ENCODE results near the gene ANOS1. TPM values are rescaled to one million over a fixed set of nuclear protein-coding genes. Genes with fewer than 3 reads are reported as not detected.

ANOS1 gene
- total and polyA plus RNA-seq, 2 of the 13 experiments (the other 11 are each of a cell fraction or from before 2014, with no cell fraction given), result not detected

- TF ChIP-seq ZNF224 (CRISPR knock-in tag; IDR thresholded peaks at IDR 0.05), result no peak
- no peak for TF ChIP-seq ZSCAN9 (CRISPR knock-in tag; IDR thresholded peaks at IDR 0.05; ENCODE audit: borderline replicate concordance)
- TF ChIP-seq GATA4 (IDR thresholded peaks at IDR 0.05; ENCODE audit: borderline replicate concordance, low read depth), result no peak
- no peak for TF ChIP-seq DNMT3B (CRISPR knock-in tag; conservative IDR thresholded peaks at IDR 0.05)
Observed at GRCh38 chrX:8520791-8521190, 211.1 kb downstream of the ANOS1 start (continued).

GRCh38 chrX:8520178-8520577, 211.8 kb downstream of the ANOS1 start:
- no peak for DNase-seq (ENCODE audit: low spot score)
- Histone ChIP-seq H3K4me2 (ENCODE audit: low read depth, low read length) (no peak overlapping the region), H3K27ac (ENCODE audit: extremely low read length, insufficient read depth, low read length) (no peak overlapping the region), H3K79me2 (ENCODE audit: insufficient read depth, low read length) (no peaks in the 10 kb centered on the region), H4K20me1 (ENCODE audit: insufficient read depth, low read length) (no peaks in the 10 kb centered on the region), H3K4me3 (replicated peaks in 1 of 3; ENCODE audit: insufficient read depth in 1 of 3, low read depth in 2 of 3, low read length in 3 of 3) (no peak overlapping the region), H3K36me3 (replicated peaks in 1 of 2; ENCODE audit: control insufficient read depth in 1 of 2, insufficient read depth in 2 of 2, low read length in 2 of 2) (no peaks in the 10 kb centered on the region), H3K27me3 (ENCODE audit: control insufficient read depth in 1 of 2, insufficient read depth in 2 of 2, low read length in 2 of 2) (no peaks in the 10 kb centered on the region), H3K9me3 (ENCODE audit: low read length) (no peaks in the 10 kb centered on the region), H2AFZ (ENCODE audit: low read length) (no peak overlapping the region), H3K4me1 (ENCODE audit: insufficient read depth, low read length) (no peaks in the 10 kb centered on the region), H3K9ac (ENCODE audit: insufficient read depth, low read depth, low read length) (no peak overlapping the region)
- ChIA-PET CTCF (ENCODE audit: low intra/inter-chr PET ratio, low total read pairs) (no interaction called here), POLR2A (no interaction called here)
- no peak for ATAC-seq
- WGBS (ENCODE audit: low lambda C conversion rate), result 0% methylated on average over 1 of the region's 3 CpGs
- no TSS peak for BruUV-seq (replicated peaks)
- no peak for FAIRE-seq
- TF ChIP-seq ZNF720 (CRISPR knock-in tag; IDR thresholded peaks at IDR 0.05) (no peak), HNF4G (IDR thresholded peaks at IDR 0.05; ENCODE audit: borderline replicate concordance, low read depth, low read length) (no peak), HNF4G (CRISPR knock-in tag; IDR thresholded peaks at IDR 0.05; ENCODE audit: borderline replicate concordance, low read depth) (no peak), YY1 (IDR thresholded peaks at IDR 0.05; ENCODE audit: insufficient read depth, insufficient replicate concordance, low read depth, low read length) (no peak), ZNF224 (CRISPR knock-in tag; IDR thresholded peaks at IDR 0.05) (no peak), TFAP4 (IDR thresholded peaks at IDR 0.05; ENCODE audit: borderline replicate concordance, low read depth) (no peak), SRSF1 (optimal IDR thresholded peaks at IDR 0.05; ENCODE audit: low read depth, low read length) (no peak), KLF9 (CRISPR knock-in tag; IDR thresholded peaks at IDR 0.05; ENCODE audit: low read depth) (no peak), ZNF446 (CRISPR knock-in tag; IDR thresholded peaks at IDR 0.05) (no peak), PTBP1 (IDR thresholded peaks at IDR 0.05; ENCODE audit: low read depth, low read length, poor library complexity, severe bottlenecking) (no peak), RARA (CRISPR knock-in tag; IDR thresholded peaks at IDR 0.05) (no peak), ZNF589 (CRISPR knock-in tag; conservative IDR thresholded peaks at IDR 0.05) (no peak), THAP7 (CRISPR knock-in tag; IDR thresholded peaks at IDR 0.05) (no peak), HDAC6 (IDR thresholded peaks at IDR 0.05; ENCODE audit: low read depth, low read length) (no peak), SIN3B (IDR thresholded peaks at IDR 0.05; ENCODE audit: low read length) (no peak)
- in situ Hi-C loops (cut with HindIII; ENCODE audit: extremely low pct_ligation_motif_present, low pct_unique_long_range_greater_than_20kb), result no loop called here
- intact Hi-C loops (cut with micrococcal nuclease; ENCODE audit: unreplicated experiment), result no loop called here

Measured in HepG2 (cell line).